ENCODE results near the gene ARRDC2. TPM values are rescaled to one million over a fixed set of nuclear protein-coding genes. Genes with fewer than 3 reads are reported as not detected.

ARRDC2 gene
- polyA plus RNA-seq, 3 donors: 13.8 to 99.8 (median 23.9) TPM

DNA sequence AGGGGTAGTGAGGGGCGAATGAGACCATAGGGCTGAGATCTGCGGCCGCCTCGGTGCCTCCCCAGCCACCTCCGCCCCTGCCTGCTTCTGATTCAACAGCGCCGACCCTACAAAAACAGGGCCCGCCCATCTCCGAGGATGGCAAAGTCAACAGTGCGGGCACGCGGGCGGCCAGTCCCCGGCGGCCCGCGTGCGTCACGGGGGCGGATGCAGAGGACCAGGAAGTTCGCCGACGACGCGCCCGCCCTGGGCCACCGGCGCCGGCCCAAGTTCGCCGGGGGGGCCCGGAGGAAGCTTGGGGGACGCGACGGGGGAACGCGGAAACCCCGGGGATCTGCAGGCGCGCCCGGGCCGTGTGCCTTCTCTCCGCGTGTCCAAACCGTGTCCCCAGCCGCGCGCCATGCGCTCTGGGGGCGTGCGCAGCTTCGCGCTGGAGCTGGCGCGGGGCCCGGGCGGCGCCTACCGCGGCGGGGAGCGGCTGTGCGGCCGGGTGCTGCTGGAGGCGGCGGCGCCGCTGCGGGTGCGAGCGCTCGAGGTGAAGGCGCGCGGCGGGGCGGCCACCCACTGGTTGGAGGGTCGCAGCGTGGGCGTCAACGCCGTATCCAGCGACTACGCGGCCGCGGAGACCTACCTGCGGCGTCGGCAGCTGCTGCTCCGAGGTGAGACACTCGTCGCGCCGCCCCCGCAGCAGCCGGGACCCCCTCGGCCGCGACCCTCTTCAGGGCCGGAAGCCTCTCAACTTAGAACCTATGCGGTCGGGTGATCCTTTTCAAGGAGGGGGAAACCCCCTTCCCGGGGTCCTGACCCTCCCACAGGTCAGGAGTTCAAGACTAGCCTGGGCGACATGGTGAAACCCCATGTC, 6.8 kb upstream of the ARRDC2 start:
- H3K9me3 ChIP-seq (replicated peaks in 1 of 2; ENCODE audit: control insufficient read depth in 1 of 2, insufficient read depth in 1 of 2, low read length in 2 of 2): no peaks in the 10 kb centered on the region
- peaks cover 32% of the 10 kb centered on the region for H4K20me1 ChIP-seq (ENCODE audit: insufficient read depth, low read length)
- H3K36me3 ChIP-seq (replicated peaks in 1 of 2; ENCODE audit: control insufficient read depth in 1 of 2, insufficient read depth in 2 of 2, low read length in 2 of 2): peaks cover 0 to 2% of the 10 kb centered on the region in 2 donors
- peak overlapping the region; percentile 87 for H3K9ac ChIP-seq (ENCODE audit: insufficient read depth, low read length, poor library complexity, severe bottlenecking)
- peak overlapping the region; percentile 88 for H3K4me2 ChIP-seq (replicated peaks; ENCODE audit: extremely low read depth, low read length, poor library complexity, severe bottlenecking)
- Mint-ChIP-seq H3K4me1 (peaks cover 29% of the 10 kb centered on the region), H3K9me3 (peaks cover 0 to 2% (median 0%) of the 10 kb centered on the region in 7 donors), H3K36me3 (peaks cover 2 to 26% of the 10 kb centered on the region in 2 donors), H3K4me3 (peak overlapping the region; percentile 90 to 92), H3K27me3 (ENCODE audit: low read depth in 3 of 3) (peaks cover 0 to 4% (median 0%) of the 10 kb centered on the region in 3 donors), H3K27ac (peak overlapping the region; percentile 95 to 98 (median 96))
- TF ChIP-seq, protein P1, sequence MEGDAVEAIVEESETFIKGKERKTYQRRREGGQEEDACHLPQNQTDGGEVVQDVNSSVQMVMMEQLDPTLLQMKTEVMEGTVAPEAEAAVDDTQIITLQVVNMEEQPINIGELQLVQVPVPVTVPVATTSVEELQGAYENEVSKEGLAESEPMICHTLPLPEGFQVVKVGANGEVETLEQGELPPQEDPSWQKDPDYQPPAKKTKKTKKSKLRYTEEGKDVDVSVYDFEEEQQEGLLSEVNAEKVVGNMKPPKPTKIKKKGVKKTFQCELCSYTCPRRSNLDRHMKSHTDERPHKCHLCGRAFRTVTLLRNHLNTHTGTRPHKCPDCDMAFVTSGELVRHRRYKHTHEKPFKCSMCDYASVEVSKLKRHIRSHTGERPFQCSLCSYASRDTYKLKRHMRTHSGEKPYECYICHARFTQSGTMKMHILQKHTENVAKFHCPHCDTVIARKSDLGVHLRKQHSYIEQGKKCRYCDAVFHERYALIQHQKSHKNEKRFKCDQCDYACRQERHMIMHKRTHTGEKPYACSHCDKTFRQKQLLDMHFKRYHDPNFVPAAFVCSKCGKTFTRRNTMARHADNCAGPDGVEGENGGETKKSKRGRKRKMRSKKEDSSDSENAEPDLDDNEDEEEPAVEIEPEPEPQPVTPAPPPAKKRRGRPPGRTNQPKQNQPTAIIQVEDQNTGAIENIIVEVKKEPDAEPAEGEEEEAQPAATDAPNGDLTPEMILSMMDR (IDR thresholded peaks at IDR 0.05): no peak
- peak overlapping the region; percentile 80 to 85 for H3K27ac ChIP-seq (ENCODE audit: low read depth in 1 of 2, low read length in 2 of 2)
- no peaks in the 10 kb centered on the region for H3K27me3 ChIP-seq (ENCODE audit: control insufficient read depth in 2 of 2, insufficient read depth in 2 of 2, low read length in 2 of 2)
- H3K4me3 ChIP-seq (replicated peaks in 1 of 3; ENCODE audit: low read depth in 2 of 3, low read length in 3 of 3): peak overlapping the region; percentile 83 to 87 (median 85)
- intact Hi-C loops (cut with micrococcal nuclease): loop anchor here in 1 of 2 donors (5.0 kb wide), 1 partner anchor 111 kb away; no protein-coding TSS in a partner anchor
- H3K79me2 ChIP-seq (ENCODE audit: insufficient read depth, low read length): peaks cover 36% of the 10 kb centered on the region
- peaks cover 27 to 41% of the 10 kb centered on the region in 2 donors for H3K4me1 ChIP-seq (ENCODE audit: control insufficient read depth in 1 of 2, insufficient read depth in 2 of 2, low read length in 2 of 2)
- no peak overlapping the region for H2AFZ ChIP-seq (ENCODE audit: insufficient read depth, low read depth, low read length, poor library complexity, severe bottlenecking)
- under 1% methylated on average over 99 of the region's 105 CpGs for WGBS (ENCODE audit: insufficient coverage)
- peak; percentile 94 to 95 (median 94) for DNase-seq

DNA sequence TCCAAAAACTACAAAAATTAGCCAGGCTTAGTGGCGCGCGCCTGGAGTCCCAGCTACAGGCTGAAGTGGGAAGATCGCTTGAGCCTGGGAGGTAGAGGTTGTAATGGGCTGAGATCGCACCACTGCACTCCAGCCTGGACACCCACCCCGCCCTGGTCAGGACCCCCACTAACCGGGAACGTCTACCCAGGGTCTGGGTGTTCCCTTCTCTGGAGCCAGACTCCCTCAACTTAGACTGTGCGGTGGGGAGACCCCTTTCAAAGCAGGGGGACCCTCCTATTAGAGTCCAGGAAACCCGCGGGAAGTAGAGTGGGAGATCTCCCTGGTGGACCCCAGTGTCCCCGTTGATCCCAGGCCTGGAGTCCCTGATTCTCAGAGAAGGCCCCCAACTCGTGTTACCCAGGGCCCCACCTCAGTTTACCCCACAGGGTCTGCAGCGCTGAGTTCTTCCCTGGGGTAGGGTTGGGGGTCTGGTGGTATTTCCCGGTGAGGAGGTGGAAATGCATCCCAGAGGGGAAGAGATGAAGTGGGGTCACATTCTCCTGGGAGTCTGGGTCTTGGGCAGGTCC, 6.1 kb upstream of the ARRDC2 start:
- peak overlapping the region; percentile 83 to 87 (median 85) for H3K4me3 ChIP-seq (replicated peaks in 1 of 3; ENCODE audit: low read depth in 2 of 3, low read length in 3 of 3)
- DNase-seq: no peak
- no peaks in the 10 kb centered on the region for H3K9me3 ChIP-seq (replicated peaks in 1 of 2; ENCODE audit: control insufficient read depth in 1 of 2, insufficient read depth in 1 of 2, low read length in 2 of 2)
- peaks cover 41% of the 10 kb centered on the region for H3K79me2 ChIP-seq (ENCODE audit: insufficient read depth, low read length)
- Mint-ChIP-seq H3K4me1 (peaks cover 36% of the 10 kb centered on the region), H3K9me3 (peaks cover 0 to 2% (median 0%) of the 10 kb centered on the region in 7 donors), H3K4me3 (peak overlapping the region; percentile 90 to 92), H3K27ac (peak overlapping the region; percentile 89 to 94 (median 92)), H3K27me3 (ENCODE audit: low read depth in 3 of 3) (no peaks in the 10 kb centered on the region), H3K36me3 (peaks cover 5 to 34% of the 10 kb centered on the region in 2 donors)
- peaks cover 0 to 2% of the 10 kb centered on the region in 2 donors for H3K36me3 ChIP-seq (replicated peaks in 1 of 2; ENCODE audit: control insufficient read depth in 1 of 2, insufficient read depth in 2 of 2, low read length in 2 of 2)
- no peak overlapping the region for H2AFZ ChIP-seq (ENCODE audit: insufficient read depth, low read depth, low read length, poor library complexity, severe bottlenecking)
- TF ChIP-seq, protein P1 (IDR thresholded peaks at IDR 0.05): no peak
- H3K9ac ChIP-seq (ENCODE audit: insufficient read depth, low read length, poor library complexity, severe bottlenecking): peak overlapping the region; percentile 87
- WGBS (ENCODE audit: insufficient coverage): 0% methylated on average over 2 of the region's 15 CpGs
- peak overlapping the region; percentile 88 for H3K4me2 ChIP-seq (replicated peaks; ENCODE audit: extremely low read depth, low read length, poor library complexity, severe bottlenecking)
- peaks cover 30 to 47% of the 10 kb centered on the region in 2 donors for H3K4me1 ChIP-seq (ENCODE audit: control insufficient read depth in 1 of 2, insufficient read depth in 2 of 2, low read length in 2 of 2)
- intact Hi-C loops (cut with micrococcal nuclease): loop anchor here in 1 of 2 donors (5.0 kb wide), 1 partner anchor 110 kb away; no protein-coding TSS in a partner anchor
- peak overlapping the region; percentile 80 to 85 for H3K27ac ChIP-seq (ENCODE audit: low read depth in 1 of 2, low read length in 2 of 2)
- no peaks in the 10 kb centered on the region for H3K27me3 ChIP-seq (ENCODE audit: control insufficient read depth in 2 of 2, insufficient read depth in 2 of 2, low read length in 2 of 2)
- peaks cover 39% of the 10 kb centered on the region for H4K20me1 ChIP-seq (ENCODE audit: insufficient read depth, low read length)

Measured in CD14-positive monocyte (primary cell).